HG03095 (cell line): ENCODE measurements around the gene ZNF66.
"Not testable (repeated sequence)": the region's sequence is repeated elsewhere in the genome, so short reads cannot be mapped to it uniquely, and the experiment has no call there.

Source experiments
- ATAC-seq: cut with Tn5 transposase; IDR thresholded peaks from one replicate; pipeline ENCODE4 v1.9.1; 2021; ENCODE audit warnings: moderate library complexity; ENCODE audit not compliant: unreplicated experiment

The ZNF66 gene

GRCh38 chr19:20776083-20777076 lies at the start of gene ZNF66:
Gene ZNF66 (plus strand): TSS chr19:20776304. CDS start chr19:20776448, 144 bp downstream.
- peak; percentile 97 for ATAC-seq

GRCh38 chr19:20750169-20750568 lies 25.9 kb upstream of the ZNF66 start:
- not testable (repeated sequence) for ATAC-seq

DNA sequence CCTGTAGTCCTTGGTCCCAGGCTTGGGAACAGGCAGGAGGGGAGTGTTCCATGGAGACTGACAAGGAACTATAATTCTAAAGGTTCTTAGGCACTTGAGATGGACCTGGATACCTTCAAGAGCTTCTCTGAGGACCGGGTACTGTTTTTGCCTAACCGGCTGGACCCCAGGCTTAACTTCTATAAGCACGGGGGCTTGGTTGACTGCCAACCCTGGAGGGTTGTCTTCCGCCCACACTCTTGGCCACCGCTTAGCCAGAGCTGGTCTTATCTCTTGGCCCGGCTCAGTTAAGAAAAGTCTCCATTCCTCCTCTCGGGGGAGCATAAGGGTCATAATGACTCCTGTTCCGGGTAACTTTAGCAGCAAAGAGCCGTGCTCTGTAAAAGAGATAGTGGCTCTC lies 23.8 kb upstream of the ZNF66 start:
- not testable (repeated sequence) for ATAC-seq

DNA sequence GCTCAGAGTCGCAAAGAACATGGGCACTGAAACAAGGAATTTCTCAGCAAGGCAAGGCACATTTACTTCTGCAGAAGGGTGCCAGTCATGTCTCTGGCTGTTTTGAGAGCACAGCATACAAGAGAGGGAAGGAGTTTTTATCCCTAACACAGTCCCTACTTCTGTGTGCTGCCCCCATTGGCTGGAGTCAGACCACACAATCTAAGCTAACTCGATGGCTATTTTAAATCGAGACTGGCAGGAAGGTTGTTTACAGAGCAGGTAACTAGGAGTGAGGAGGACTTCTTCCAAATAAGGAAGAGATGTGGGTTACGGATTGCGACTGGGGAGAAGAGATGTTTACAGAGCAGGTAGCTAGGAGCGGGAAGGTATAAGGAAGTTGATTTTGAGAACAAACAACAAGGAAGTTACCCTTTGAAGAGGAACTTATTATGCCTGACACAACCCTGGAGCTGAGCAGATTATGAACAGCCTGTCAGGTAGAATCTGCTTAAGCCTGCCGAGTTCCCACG lies 6.8 kb upstream of the ZNF66 start:
- not testable (repeated sequence) for ATAC-seq

- no peak for ATAC-seq
These were observed 11.7 kb downstream of the ZNF66 start for GRCh38 chr19:20787786-20788185.

DNA sequence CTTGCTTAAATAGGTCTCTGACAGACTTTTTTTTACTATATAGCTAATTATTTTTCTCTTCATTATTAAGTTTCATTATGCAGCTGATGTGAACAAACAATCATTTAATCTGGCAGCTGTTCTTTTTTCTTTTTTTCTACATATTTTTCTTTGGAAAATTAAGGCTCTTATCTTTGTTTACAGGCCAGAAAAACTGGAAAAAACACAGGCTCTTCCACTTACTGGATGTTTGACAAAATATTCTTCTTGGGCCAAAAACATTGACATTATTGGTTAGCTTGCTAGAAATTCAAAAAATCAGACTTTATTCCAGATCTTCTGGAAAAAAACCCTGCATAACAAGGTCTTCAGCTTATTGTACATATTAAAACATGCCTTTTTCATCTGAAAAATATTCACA lies 15.7 kb downstream of the ZNF66 start:
- no peak for ATAC-seq

DNA sequence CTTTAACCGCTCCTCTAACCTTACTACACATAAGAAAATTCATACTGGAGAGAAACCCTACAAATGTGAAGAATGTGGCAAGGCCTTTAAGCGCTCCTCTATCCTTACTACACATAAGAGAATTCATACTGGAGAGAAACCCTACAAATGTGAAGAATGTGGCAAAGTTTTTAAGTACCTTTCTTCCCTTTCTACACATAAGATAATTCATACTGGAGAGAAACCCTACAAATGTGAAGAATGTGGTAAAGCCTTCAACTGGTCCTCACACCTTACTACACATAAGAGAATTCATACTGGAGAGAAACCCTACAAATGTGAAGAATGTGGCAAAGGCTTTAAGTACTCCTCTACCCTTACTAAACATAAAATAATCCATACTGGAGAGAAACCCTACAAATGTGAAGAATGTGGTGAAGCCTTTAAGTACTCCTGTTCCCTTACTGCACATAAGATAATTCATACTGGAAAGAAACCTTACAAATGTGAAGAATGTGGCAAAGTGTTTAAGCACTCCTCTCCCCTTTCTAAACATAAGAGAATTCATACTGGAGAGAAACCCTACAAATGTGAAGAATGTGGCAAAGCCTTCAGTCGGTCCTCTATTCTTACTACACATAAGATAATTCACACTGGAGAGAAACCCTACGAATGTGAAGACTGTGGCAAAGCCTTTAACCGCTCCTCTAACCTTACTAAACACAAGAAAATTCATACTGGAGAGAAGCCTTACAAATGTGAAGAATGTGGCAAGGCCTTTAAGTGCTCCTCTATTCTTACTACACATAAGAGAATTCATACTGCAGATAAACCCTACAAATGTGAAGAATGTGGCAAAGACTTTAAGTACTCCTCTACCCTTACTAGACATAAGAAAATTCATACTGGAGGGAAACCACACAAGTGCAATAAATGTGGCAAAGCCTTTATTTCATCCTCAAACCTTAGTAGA lies 30.5 kb downstream of the ZNF66 start:
- ATAC-seq = not testable (repeated sequence)

DNA sequence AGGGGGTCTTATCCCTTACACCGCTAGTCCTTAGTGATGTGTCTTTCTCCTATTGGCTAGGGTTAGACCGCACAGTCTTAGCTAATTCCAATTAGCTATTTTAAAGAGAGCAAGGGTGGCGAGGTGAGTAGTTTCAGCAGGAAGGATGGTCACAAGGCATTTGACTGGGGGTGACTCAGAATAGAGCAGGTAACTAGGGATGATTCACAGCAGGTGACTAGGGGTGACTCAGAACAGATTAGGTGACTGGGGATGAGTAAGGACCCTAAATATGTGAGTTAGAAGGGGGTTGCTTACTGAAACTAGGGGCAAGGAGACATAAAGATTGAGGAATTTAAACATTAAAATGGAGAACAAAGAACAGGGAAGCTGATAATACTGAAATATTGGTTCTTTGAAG lies 64.3 kb downstream of the ZNF66 start:
- no peak for ATAC-seq
